ENCODE data around the gene ARHGEF11. TPM values are rescaled to one million over a fixed set of nuclear protein-coding genes. Genes with fewer than 3 reads are reported as not detected.

ARHGEF11 gene
- total and polyA plus RNA-seq, 4 donors = 5.8 to 23.7 (median 9.8) TPM

GRCh38 chr1:156956333-156956732 lies 89.2 kb downstream of the ARHGEF11 start (continued):
- TF ChIP-seq CTCF (IDR thresholded peaks at IDR 0.05; ENCODE audit: low read depth, low read length, missing input control) (no peak), NR2F2 (IDR thresholded peaks at IDR 0.05) (no peak)

GRCh38 chr1:156953571-156953970 lies 92.0 kb downstream of the ARHGEF11 start:
- WGBS = 86% methylated on average over 2 of the region's 2 CpGs

More at GRCh38 chr1:156953571-156953970, 92.0 kb downstream of the ARHGEF11 start:
- H3K9ac ChIP-seq (ENCODE audit: low read depth in 1 of 2, low read length in 2 of 2) = no peak overlapping the region
- DNase-seq (ENCODE audit: low spot score) = no peak
- no peak overlapping the region for H3K4me3 ChIP-seq (ENCODE audit: low read depth in 1 of 3, low read length in 3 of 3)
- no peak overlapping the region for H3K27ac ChIP-seq (ENCODE audit: low read depth in 1 of 2, low read length in 2 of 2)
- H3K36me3 ChIP-seq (ENCODE audit: control insufficient read depth in 4 of 4, insufficient read depth in 3 of 4, low read depth in 1 of 4, low read length in 3 of 4) = peaks cover 7 to 81% (median 53%) of the 10 kb centered on the region in 4 donors
- no peak for TF ChIP-seq FOXA1 (IDR thresholded peaks at IDR 0.05)
- TF ChIP-seq NR2F2 (IDR thresholded peaks at IDR 0.05) = no peak
- no peak for TF ChIP-seq HNF4A (conservative IDR thresholded peaks at IDR 0.05)
- no peak for TF ChIP-seq JUND (IDR thresholded peaks at IDR 0.05)
- TF ChIP-seq MAX (IDR thresholded peaks at IDR 0.05) = no peak
- no peak for TF ChIP-seq RXRA (IDR thresholded peaks at IDR 0.05)
- TF ChIP-seq ATF3 (IDR thresholded peaks at IDR 0.05) = no peak
- TF ChIP-seq REST (IDR thresholded peaks at IDR 0.05) = no peak
- no peak for TF ChIP-seq EGR1 (IDR thresholded peaks at IDR 0.05; ENCODE audit: low read depth in 2 of 2)
- TF ChIP-seq CTCF (IDR thresholded peaks at IDR 0.05; ENCODE audit: low read depth, low read length, missing input control) = no peak
- TF ChIP-seq TAF1 (conservative IDR thresholded peaks at IDR 0.05) = no peak
- no peak for TF ChIP-seq YY1 (IDR thresholded peaks at IDR 0.05)
- TF ChIP-seq ZBTB33 (IDR thresholded peaks at IDR 0.05) = no peak
- TF ChIP-seq RAD21 (IDR thresholded peaks at IDR 0.05) = no peak
- TF ChIP-seq FOXA2 (IDR thresholded peaks at IDR 0.05) = no peak
- TF ChIP-seq GABPA (IDR thresholded peaks at IDR 0.05 in 1 of 2, conservative IDR thresholded peaks at IDR 0.05 in 1 of 2) = no peak
- no peak for TF ChIP-seq SP1 (IDR thresholded peaks at IDR 0.05)
- no peaks in the 10 kb centered on the region for H3K9me3 ChIP-seq (ENCODE audit: control insufficient read depth in 4 of 4, low read length in 3 of 4)
- H3K27me3 ChIP-seq (ENCODE audit: control insufficient read depth in 4 of 4, insufficient read depth in 4 of 4, low read length in 3 of 4) = no peaks in the 10 kb centered on the region
- no peaks in the 10 kb centered on the region for H3K4me1 ChIP-seq (ENCODE audit: control insufficient read depth in 4 of 4, insufficient read depth in 4 of 4, low read length in 3 of 4)
